H1 (cell line): ENCODE data around the gene RAMP1. TPM values are rescaled to one million over a fixed set of nuclear protein-coding genes. Genes with fewer than 3 reads are reported as not detected.

Experiments
- CTCF ChIA-PET: fragments of 300-600 bp; sonication (Branson Sonifier 250); formaldehyde crosslinking; loops from one replicate; lab custom pipeline; 2021; ENCODE audit not compliant: partially characterized antibody; lab: Charles Lee
- POLR2A ChIA-PET: fragments of 300-600 bp; sonication (Branson Sonifier 250); formaldehyde crosslinking; loops from one replicate; lab custom pipeline; 2021; ENCODE audit warnings: inconsistent platforms; ENCODE audit not compliant: partially characterized antibody; lab: Charles Lee
- DNase-seq, 2 experiments: peaks; one replicate each; pipeline versions ENCODE4 v3.0.0 to v3.0.0-alpha.2; 2010 to 2022; ENCODE audit warnings: low spot score in 2 of 2, low read depth in 1 of 2, mixed read lengths in 1 of 2
- FAIRE-seq: peaks from 2 replicates; lab custom pipeline; 2011; peaks lifted over from hg19 to GRCh38; lab: Jason Lieb, UNC
- H2AFZ ChIP-seq: 2 replicates; pipeline ENCODE4 v1.8.1; 2012; ENCODE audit warnings: low read length, inconsistent platforms
- H2AK5ac ChIP-seq: 2 replicates; pipeline ENCODE4 v1.6.1; 2013; ENCODE audit warnings: low read depth, low read length
- H2BK120ac ChIP-seq: replicated peaks from 2 replicates; pipeline ENCODE3; 2013; ENCODE audit warnings: low read depth, low read length, inconsistent platforms
- H2BK12ac ChIP-seq: 2 replicates; pipeline ENCODE4 v1.6.1; 2013; ENCODE audit warnings: low read depth, low read length
- H2BK15ac ChIP-seq: 2 replicates; pipeline ENCODE4 v1.6.1; 2013; ENCODE audit warnings: low read length
- H2BK20ac ChIP-seq: 2 replicates; pipeline ENCODE4 v1.6.1; 2013; ENCODE audit warnings: low read length
- H2BK5ac ChIP-seq: 2 replicates; pipeline ENCODE4 v1.6.1; 2013; ENCODE audit warnings: low read depth, low read length
- H3K14ac ChIP-seq: 2 replicates; pipeline ENCODE4 v1.6.1; 2013; ENCODE audit warnings: inconsistent platforms; ENCODE audit not compliant: insufficient read length
- H3K18ac ChIP-seq: 2 replicates; pipeline ENCODE4 v1.6.1; 2013; ENCODE audit warnings: low read length; ENCODE audit errors: extremely low read depth
- H3K23ac ChIP-seq: 2 replicates; pipeline ENCODE4 v1.6.1; 2013; ENCODE audit warnings: inconsistent platforms; ENCODE audit not compliant: insufficient read length
- H3K23me2 ChIP-seq: 2 replicates; pipeline ENCODE4 v1.6.1; 2013; ENCODE audit warnings: low read depth, low read length
- H3K27ac ChIP-seq: 2 replicates; pipeline ENCODE4 v1.6.1; 2011; ENCODE audit warnings: low read depth, low read length, inconsistent platforms
- H3K27me3 ChIP-seq, 4 experiments: replicated peaks in 1 of 4; 1 replicate in 1 of 4; 2 replicates in 3 of 4; pipeline versions ENCODE4 v1.6.1 to v1.8.1; 2011 to 2013; ENCODE audit warnings: low read length in 3 of 4, mild to moderate bottlenecking in 3 of 4, inconsistent platforms in 2 of 4, mixed read lengths in 2 of 4, moderate library complexity in 1 of 4; ENCODE audit not compliant: control insufficient read depth in 3 of 4, insufficient read depth in 3 of 4; ENCODE audit errors: extremely low read depth in 1 of 4
- H3K36me3 ChIP-seq, 4 experiments: 2 replicates each; pipeline versions ENCODE4 v1.6.1 to v1.8.1; 2011 to 2013; ENCODE audit warnings: mild to moderate bottlenecking in 4 of 4, low read length in 3 of 4, moderate library complexity in 2 of 4, control low read depth in 1 of 4, inconsistent platforms in 1 of 4; ENCODE audit not compliant: insufficient read depth in 4 of 4, control insufficient read depth in 2 of 4
- H3K4ac ChIP-seq: replicated peaks from 2 replicates; pipeline ENCODE3; 2013; ENCODE audit warnings: low read length, low read depth, mixed read lengths, inconsistent platforms; ENCODE audit not compliant: insufficient read length
- H3K4me1 ChIP-seq, 4 experiments: replicated peaks in 1 of 4; 1 replicate in 1 of 4; 2 replicates in 3 of 4; pipeline versions ENCODE4 v1.6.1 to v1.8.1; 2011 to 2013; ENCODE audit warnings: low read length in 3 of 4, inconsistent platforms in 2 of 4, mixed read lengths in 1 of 4; ENCODE audit not compliant: insufficient read depth in 4 of 4, control insufficient read depth in 3 of 4
- H3K4me2 ChIP-seq, 2 experiments: 2 replicates each; pipeline versions ENCODE4 v1.6.1 to v1.8.1; 2011 to 2013; ENCODE audit warnings: low read depth in 2 of 2, low read length in 2 of 2, control low read depth in 1 of 2, inconsistent platforms in 1 of 2, mild to moderate bottlenecking in 1 of 2; ENCODE audit not compliant: insufficient read depth in 1 of 2
- H3K4me3 ChIP-seq, 4 experiments: fragments of 200-600, 300-600 bp in 1 of 4; sonication (generic), shearing (Covaris generic), sonication (Bioruptor Twin) in 1 of 4; 2 replicates each; pipeline versions ENCODE4 v1.5.1 to v1.8.1; 2011 to 2016; ENCODE audit warnings: low read length in 4 of 4, low read depth in 3 of 4, control low read depth in 2 of 4, inconsistent platforms in 2 of 4, mild to moderate bottlenecking in 2 of 4, mixed read lengths in 1 of 4, moderate library complexity in 1 of 4; ENCODE audit not compliant: insufficient read depth in 2 of 4; ENCODE audit errors: extremely low read depth in 1 of 4
- H3K56ac ChIP-seq: replicated peaks from 2 replicates; pipeline ENCODE3; 2013; ENCODE audit warnings: low read depth, mild to moderate bottlenecking, mixed read lengths, low read length, inconsistent platforms; ENCODE audit not compliant: insufficient read length
- H3K79me1 ChIP-seq: 2 replicates; pipeline ENCODE4 v1.6.1; 2013; ENCODE audit warnings: low read depth, low read length, control low read depth
- H3K79me2 ChIP-seq, 2 experiments: 2 replicates each; pipeline versions ENCODE4 v1.6.1 to v1.8.1; 2012 to 2013; ENCODE audit warnings: low read length in 2 of 2, mild to moderate bottlenecking in 2 of 2, inconsistent platforms in 1 of 2; ENCODE audit not compliant: insufficient read depth in 2 of 2, control insufficient read depth in 1 of 2
- H3K9ac ChIP-seq, 4 experiments: replicated peaks in 1 of 4; 1 replicate in 1 of 4; 2 replicates in 3 of 4; pipeline versions ENCODE4 v1.6.1 to v1.8.1; 2011 to 2013; ENCODE audit warnings: low read depth in 3 of 4, low read length in 3 of 4, control low read depth in 2 of 4, mild to moderate bottlenecking in 2 of 4, moderate library complexity in 2 of 4, inconsistent platforms in 1 of 4; ENCODE audit errors: extremely low read depth in 1 of 4
- H3K9me3 ChIP-seq, 2 experiments: 2 replicates each; pipeline versions ENCODE4 v1.6.1 to v1.8.1; 2012 to 2013; ENCODE audit warnings: mild to moderate bottlenecking in 2 of 2, moderate library complexity in 2 of 2, control low read depth in 1 of 2, inconsistent platforms in 1 of 2, low read depth in 1 of 2, low read length in 1 of 2, mixed read lengths in 1 of 2; ENCODE audit not compliant: insufficient read depth in 2 of 2
- H4K20me1 ChIP-seq, 2 experiments: replicated peaks in 1 of 2; 2 replicates each; pipeline versions ENCODE3 to v1.8.1; 2011 to 2013; ENCODE audit warnings: inconsistent platforms in 2 of 2, low read length in 2 of 2, mild to moderate bottlenecking in 1 of 2; ENCODE audit not compliant: insufficient read depth in 2 of 2, control insufficient read depth in 1 of 2
- H4K5ac ChIP-seq: 2 replicates; pipeline ENCODE4 v1.6.1; 2013; ENCODE audit warnings: low read length, low read depth, mixed read lengths, inconsistent platforms; ENCODE audit not compliant: insufficient read length
- H4K8ac ChIP-seq: 2 replicates; pipeline ENCODE4 v1.8.0; 2013; ENCODE audit warnings: mild to moderate bottlenecking, moderate library complexity, low read length, inconsistent platforms; ENCODE audit not compliant: insufficient read depth; ENCODE audit errors: extremely low read depth
- H4K91ac ChIP-seq: replicated peaks from 2 replicates; pipeline ENCODE3; 2013; ENCODE audit warnings: low read length, mixed read lengths, inconsistent platforms; ENCODE audit not compliant: insufficient read length
- CHD2 ChIP-seq: IDR thresholded peaks from 2 replicates; pipeline ENCODE4 v1.6.1; 2012; ENCODE audit warnings: low read length, improper control_type of control experiment
- JUN ChIP-seq: IDR thresholded peaks from 2 replicates; pipeline ENCODE4 v1.6.1; 2011; ENCODE audit warnings: low read depth, mild to moderate bottlenecking, improper control_type of control experiment, low read length
- KDM5A ChIP-seq: fragments of 200-600 bp; IDR thresholded peaks from 2 replicates; pipeline ENCODE4 v1.7.1; 2012; ENCODE audit warnings: mild to moderate bottlenecking, low read length, inconsistent platforms, mixed read lengths
- RXRA ChIP-seq: IDR thresholded peaks from 2 replicates; pipeline ENCODE4 v1.6.1; 2011; ENCODE audit warnings: low read depth, mild to moderate bottlenecking, low read length, moderate library complexity; ENCODE audit not compliant: insufficient read depth
- TAF7 ChIP-seq: optimal IDR thresholded peaks from 2 replicates; pipeline ENCODE3; 2011; ENCODE audit warnings: low read depth, mild to moderate bottlenecking, inconsistent platforms, low read length, moderate library complexity, borderline replicate concordance
- WGBS, 2 experiments: shearing (Covaris generic) in 1 of 2; methylation state at CpG; one replicate each; pipeline versions ENCODE4 v1.1.6 to v1.1.7; 2013 to 2015; ENCODE audit warnings: low lambda C conversion rate in 2 of 2, mixed read lengths in 2 of 2, inconsistent platforms in 1 of 2, low coverage in 1 of 2, missing lambda C conversion rate in 1 of 2; ENCODE audit not compliant: insufficient replicate concordance in 2 of 2, insufficient coverage in 1 of 2, insufficient read length in 1 of 2; ENCODE audit errors: extremely low coverage in 1 of 2, missing lambda C conversion rate in 1 of 2; 5-methylcytosine and 5-hydroxymethylcytosine counted together
- polyA plus RNA-seq, 7 experiments: library from polyadenylated mRNA; depleted of rRNA in 3 of 7; stranded (reverse) in 5 of 7; unstranded in 2 of 7; fragments of >200 nt in 5 of 7; fragments of 200-250 nt in 2 of 7; gene quantifications; 1 replicate in 5 of 7; 2 replicates in 1 of 7; 4 replicates in 1 of 7; pipeline versions ENCODE4 v1.2.1 to v1.2.3, GENCODE V29; 2011 to 2013; ENCODE audit warnings: missing spikeins in 2 of 7, mixed read lengths in 2 of 7
- total RNA-seq: library from RNA; stranded (reverse); fragmentation: NEBNext Ultra II Directional; extraction: Animal tissue kit (Norgen Biotek cat#: 25700); gene quantifications from 2 replicates; pipeline ENCODE4 v1.2.1, GENCODE V29; 2021

RAMP1 gene
- total and polyA plus RNA-seq, 2 of the 8 experiments (the other 6 are each of a cell fraction or from before 2014, with no cell fraction given) = 0.65 to 4.3 TPM

GRCh38 chr2:237889811-237890210, 30.4 kb downstream of the RAMP1 start:
- no peak overlapping the region for H3K4me3 ChIP-seq
- H3K4me1 ChIP-seq = peaks cover 0 to 2% (median 0%) of the 10 kb centered on the region in 4 experiments; a peak in 1 of 7 replicates
- no peaks in the 10 kb centered on the region for H3K79me2 ChIP-seq
- 90% methylated on average over 10 of the region's 10 CpGs; no CpG with 5 or more reads in 1 of the 2 experiments for WGBS, 2 experiments
- no peak overlapping the region for H2AFZ ChIP-seq
- ChIA-PET CTCF (interaction anchor here (0.6 to 1.2 kb wide), 2 partner anchors 33 to 184 kb away, joined by 3 to 5 read pairs; no protein-coding TSS in a partner anchor), POLR2A (no interaction called here)
- H2BK120ac ChIP-seq = no peak overlapping the region
- H3K36me3 ChIP-seq = no peaks in the 10 kb centered on the region
- H3K56ac ChIP-seq = no peak overlapping the region
- no peak overlapping the region for H3K27ac ChIP-seq
- no peak overlapping the region for H2BK12ac ChIP-seq
- no peaks in the 10 kb centered on the region for H3K9me3 ChIP-seq
- H4K91ac ChIP-seq = no peak overlapping the region
- no peaks in the 10 kb centered on the region for H4K20me1 ChIP-seq
- H3K9ac ChIP-seq = no peak overlapping the region
- no peak for TF ChIP-seq TAF7
- no peak for TF ChIP-seq RXRA
- TF ChIP-seq JUN = no peak
- no peak for TF ChIP-seq CHD2
- TF ChIP-seq KDM5A = no peak
- no peaks in the 10 kb centered on the region for H3K27me3 ChIP-seq
- no peak overlapping the region for H2AK5ac ChIP-seq
- DNase-seq = no peak
- H3K23me2 ChIP-seq = no peaks in the 10 kb centered on the region
- H2BK5ac ChIP-seq = no peak overlapping the region
- FAIRE-seq = no peak
- no peak overlapping the region for H4K8ac ChIP-seq
- no peak overlapping the region for H3K18ac ChIP-seq
- H2BK20ac ChIP-seq = no peak overlapping the region
- no peak overlapping the region for H4K5ac ChIP-seq
- H3K4me2 ChIP-seq = no peak overlapping the region
- H3K4ac ChIP-seq = no peak overlapping the region
- no peaks in the 10 kb centered on the region for H3K79me1 ChIP-seq
- no peak overlapping the region for H3K14ac ChIP-seq
- no peak overlapping the region for H2BK15ac ChIP-seq
- H3K23ac ChIP-seq = no peak overlapping the region
